WERI-Rb-1 (cell line): ENCODE measurements around the gene WNT8B.
A peak's percentile ranks its signal among the peaks of the same experiment; 100 is the strongest.

ENCODE experiments used
- DNase-seq: peaks from one replicate; pipeline ENCODE4 v3.0.0-alpha.2; 2020
- H3K27ac ChIP-seq: fragments of 250-450 bp; sonication (Bioruptor Pico); 2 replicates; pipeline ENCODE4 v1.5.1; 2020; ENCODE audit warnings: mild to moderate bottlenecking, moderate library complexity
- H3K27me3 ChIP-seq: fragments of 250-450 bp; sonication (Bioruptor Pico); 2 replicates; pipeline ENCODE4 v1.5.1; 2021; ENCODE audit warnings: mild to moderate bottlenecking, low read depth, moderate library complexity; ENCODE audit not compliant: insufficient read depth, severe bottlenecking
- H3K36me3 ChIP-seq: fragments of 250-450 bp; sonication (Bioruptor Pico); 2 replicates; pipeline ENCODE4 v1.5.1; 2020; ENCODE audit warnings: mild to moderate bottlenecking, moderate library complexity
- H3K4me3 ChIP-seq: 2 replicates; pipeline ENCODE4 v1.5.1; 2011; ENCODE audit warnings: low read depth, mild to moderate bottlenecking, control low read depth, low read length
- H3K9me3 ChIP-seq: fragments of 250-450 bp; sonication (Bioruptor Pico); 2 replicates; pipeline ENCODE4 v1.5.1; 2021; ENCODE audit warnings: mild to moderate bottlenecking, moderate library complexity; ENCODE audit not compliant: severe bottlenecking
- CTCF ChIP-seq: IDR thresholded peaks from 2 replicates; pipeline ENCODE4 v1.5.1; 2011; ENCODE audit warnings: low read depth, mild to moderate bottlenecking, control low read depth, inconsistent platforms, low read length

WNT8B gene

GRCh38 chr10:100479037-100479436 is 16.2 kb downstream of the WNT8B start:
- TF ChIP-seq CTCF, result no peak
- DNase-seq, result no peak
- H3K36me3 ChIP-seq, result no peaks in the 10 kb centered on the region
- no peak overlapping the region for H3K27ac ChIP-seq
- no peaks in the 10 kb centered on the region for H3K9me3 ChIP-seq
- no peak overlapping the region for H3K4me3 ChIP-seq
- peaks cover 46% of the 10 kb centered on the region for H3K27me3 ChIP-seq

- no peak for TF ChIP-seq CTCF
- Histone ChIP-seq H3K27me3 (peaks cover 46% of the 10 kb centered on the region), H3K4me3 (no peak overlapping the region), H3K36me3 (no peaks in the 10 kb centered on the region; the same call in 1 of the 2 replicates), H3K9me3 (no peaks in the 10 kb centered on the region), H3K27ac (no peak overlapping the region)
- no peak for DNase-seq
Measured at GRCh38 chr10:100480002-100480401, 17.2 kb downstream of the WNT8B start.

- Histone ChIP-seq H3K27me3 (peaks cover 46% of the 10 kb centered on the region), H3K4me3 (peak overlapping the region; percentile 50), H3K9me3 (no peaks in the 10 kb centered on the region), H3K36me3 (no peaks in the 10 kb centered on the region; the same call in 1 of the 2 replicates), H3K27ac (no peak overlapping the region)
- TF ChIP-seq CTCF, result no peak
- DNase-seq, result peak; percentile 78
Measured at GRCh38 chr10:100481462-100482081, 18.8 kb downstream of the WNT8B start.

DNA sequence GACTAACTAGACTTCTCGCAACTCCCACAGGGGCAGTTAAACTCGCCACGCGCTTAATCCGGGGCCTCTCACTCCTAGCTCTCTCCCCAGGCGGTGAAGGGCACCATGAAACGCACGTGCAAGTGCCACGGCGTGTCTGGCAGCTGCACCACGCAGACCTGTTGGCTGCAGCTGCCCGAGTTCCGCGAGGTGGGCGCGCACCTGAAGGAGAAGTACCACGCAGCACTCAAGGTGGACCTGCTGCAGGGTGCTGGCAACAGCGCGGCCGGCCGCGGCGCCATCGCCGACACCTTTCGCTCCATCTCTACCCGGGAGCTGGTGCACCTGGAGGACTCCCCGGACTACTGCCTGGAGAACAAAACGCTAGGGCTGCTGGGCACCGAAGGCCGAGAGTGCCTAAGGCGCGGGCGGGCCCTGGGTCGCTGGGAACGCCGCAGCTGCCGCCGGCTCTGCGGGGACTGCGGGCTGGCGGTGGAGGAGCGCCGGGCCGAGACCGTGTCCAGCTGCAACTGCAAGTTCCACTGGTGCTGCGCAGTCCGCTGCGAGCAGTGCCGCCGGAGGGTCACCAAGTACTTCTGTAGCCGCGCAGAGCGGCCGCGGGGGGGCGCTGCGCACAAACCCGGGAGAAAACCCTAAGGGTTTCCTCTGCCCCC is 19.5 kb downstream of the WNT8B start:
- no peaks in the 10 kb centered on the region; the same call in 1 of the 2 replicates for H3K36me3 ChIP-seq
- peak; percentile 88 for TF ChIP-seq CTCF
- H3K27ac ChIP-seq, result no peak overlapping the region
- DNase-seq, result peak; percentile 66
- H3K27me3 ChIP-seq, result peaks cover 46% of the 10 kb centered on the region
- peak overlapping the region; percentile 50 for H3K4me3 ChIP-seq
- H3K9me3 ChIP-seq, result no peaks in the 10 kb centered on the region

GRCh38 chr10:100482834-100483185 is 20.0 kb downstream of the WNT8B start:
- H3K27ac ChIP-seq, result no peak overlapping the region
- DNase-seq, result peak; percentile 15
- H3K4me3 ChIP-seq, result no peak overlapping the region
- H3K9me3 ChIP-seq, result no peaks in the 10 kb centered on the region
- H3K27me3 ChIP-seq, result peaks cover 46% of the 10 kb centered on the region
- no peak for TF ChIP-seq CTCF
- H3K36me3 ChIP-seq, result no peaks in the 10 kb centered on the region; the same call in 1 of the 2 replicates
